OCI-M2 (cell line): ENCODE results near the gene TSHB.

ENCODE experiments used
- DNase-seq: peaks from one replicate; lab custom pipeline; 2025; ENCODE audit not compliant: unreplicated experiment; lab: John Stamatoyannopoulos, UW

TSHB gene

DNA sequence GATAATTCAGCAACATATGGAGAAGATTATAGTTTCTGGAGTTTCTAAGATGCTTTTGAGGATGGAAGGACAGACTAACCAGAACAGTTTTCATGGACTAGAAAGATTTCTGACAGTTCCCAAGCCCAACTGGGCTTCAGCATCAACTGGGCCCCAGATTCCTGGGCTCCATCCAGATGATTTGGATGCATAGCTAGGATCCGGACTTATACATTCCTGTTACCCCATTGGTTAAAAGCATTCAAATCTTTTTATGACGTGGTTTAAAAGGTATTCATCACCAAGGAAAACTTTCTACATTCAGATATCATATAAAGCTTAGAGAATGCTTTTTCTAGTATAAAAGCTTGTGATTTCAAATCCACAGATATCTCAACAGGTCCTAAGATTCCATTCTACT is 29.7 kb downstream of the TSHB start:
- no peak for DNase-seq

GRCh38 chr1:115060501-115060900 is 30.9 kb downstream of the TSHB start:
- no peak for DNase-seq

DNA sequence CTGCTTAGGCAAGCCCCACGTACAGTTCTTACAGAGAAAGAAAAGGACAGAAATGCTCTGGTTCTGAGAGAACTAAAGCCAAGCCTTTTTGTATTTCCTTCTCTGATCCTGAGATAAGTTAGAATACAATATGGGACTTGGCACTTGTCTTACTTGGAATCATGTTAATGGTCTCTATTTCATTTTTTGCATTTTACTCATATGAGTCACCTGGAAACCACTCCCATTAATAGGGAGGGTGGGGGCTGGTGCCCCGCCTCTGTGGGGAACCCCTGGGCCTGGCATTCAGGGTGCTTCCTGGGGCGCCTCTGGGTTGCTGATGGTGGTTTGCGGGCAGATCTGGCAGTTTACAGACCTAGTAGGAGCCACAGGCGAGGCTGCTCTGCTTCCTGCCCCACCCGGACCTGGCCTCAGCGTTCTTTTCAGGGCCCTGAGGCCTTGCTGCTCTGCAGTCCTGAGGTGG is 32.9 kb downstream of the TSHB start:
- no peak for DNase-seq

GRCh38 chr1:115063228-115063901 is 33.7 kb downstream of the TSHB start:
- DNase-seq, result no peak

DNA sequence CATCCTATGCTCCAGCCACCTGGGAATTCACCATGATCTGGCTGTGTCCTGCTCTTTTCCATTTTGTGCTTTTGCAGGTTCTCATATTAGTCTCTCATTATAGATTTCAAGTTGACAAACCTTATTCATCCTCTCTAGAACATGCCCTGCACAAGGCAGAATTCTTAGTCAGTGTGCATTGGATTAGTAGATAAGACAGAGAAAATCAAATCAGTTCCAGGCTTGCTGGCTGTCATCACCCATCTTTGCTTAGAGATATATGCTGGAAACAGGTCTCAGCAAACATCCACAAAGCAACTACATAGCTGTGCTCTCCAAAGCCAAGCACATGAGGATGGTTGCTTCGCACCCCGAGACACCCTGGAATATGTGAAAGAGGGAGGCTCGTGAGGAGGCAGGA is 34.8 kb downstream of the TSHB start:
- no peak for DNase-seq

GRCh38 chr1:115065021-115065420 is 35.4 kb downstream of the TSHB start:
- no peak for DNase-seq

DNA sequence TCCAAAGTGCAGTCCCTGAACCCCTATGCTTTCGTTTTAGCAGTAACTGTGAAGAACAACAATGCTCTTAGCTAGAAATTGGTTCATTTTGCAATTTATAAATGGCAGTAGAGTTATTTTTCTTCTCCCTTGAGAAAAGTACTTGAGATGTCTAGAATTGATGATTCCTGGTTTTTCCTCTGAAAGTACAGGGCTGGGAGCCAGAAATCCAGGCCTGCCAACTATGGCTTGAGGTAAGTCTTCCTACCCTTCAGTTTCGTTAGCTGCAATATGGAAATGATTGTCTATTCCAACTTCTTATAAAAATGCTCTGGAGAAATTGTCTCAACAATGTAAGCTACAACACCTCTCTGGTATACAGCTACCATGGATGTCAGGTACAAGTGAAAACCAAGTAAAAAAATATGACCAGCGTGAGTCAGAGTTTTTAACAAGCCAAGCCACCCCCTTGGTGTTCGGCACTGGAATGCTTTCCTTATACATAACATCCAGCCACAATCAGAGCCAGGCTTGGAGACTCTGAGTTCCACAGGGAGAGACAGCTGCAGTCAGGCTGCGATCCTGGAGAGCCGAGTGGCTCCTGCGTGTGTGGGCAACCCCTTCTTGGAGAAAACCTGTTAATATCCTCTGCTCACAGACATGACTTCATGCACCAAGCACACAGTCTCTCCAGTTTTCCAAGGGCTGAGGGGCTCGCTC is 37.7 kb downstream of the TSHB start:
- DNase-seq, result no peak

- DNase-seq, result no peak
Measured at GRCh38 chr1:115068826-115069585, 39.4 kb downstream of the TSHB start.

DNA sequence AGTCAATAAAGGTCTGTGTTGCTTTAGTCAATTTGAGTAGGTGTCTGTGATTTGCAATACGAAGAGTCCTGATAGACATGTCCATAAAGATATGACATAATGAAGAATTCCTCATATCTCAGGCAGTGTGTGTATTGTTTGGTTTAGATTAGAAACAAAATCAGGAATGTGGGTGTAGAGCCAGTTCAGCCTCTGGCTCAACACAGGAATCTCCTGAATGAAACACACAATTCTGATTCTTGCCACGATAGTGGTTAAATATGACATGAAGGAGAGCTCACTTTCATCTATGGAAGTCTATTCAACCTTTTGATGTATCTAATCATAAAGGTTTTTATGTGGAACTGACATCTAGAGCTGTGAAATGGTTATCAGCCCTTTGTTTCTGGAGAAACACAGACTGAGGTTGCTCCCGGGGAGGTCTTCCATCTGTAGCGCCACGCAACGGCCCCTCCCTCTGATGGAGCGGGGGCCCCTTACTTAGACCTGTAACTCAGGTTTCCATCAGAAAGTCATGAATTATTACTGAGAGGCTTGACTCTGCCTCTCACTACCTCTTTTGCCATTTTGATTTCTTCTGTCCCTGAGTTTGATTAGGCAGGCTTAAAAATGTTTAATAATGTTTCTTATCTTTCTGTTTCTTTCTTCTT is 40.2 kb downstream of the TSHB start:
- DNase-seq, result no peak

GRCh38 chr1:115071012-115071664 is 41.5 kb downstream of the TSHB start:
- no peak for DNase-seq

GRCh38 chr1:115073298-115074087 is 43.9 kb downstream of the TSHB start:
- no peak for DNase-seq

DNA sequence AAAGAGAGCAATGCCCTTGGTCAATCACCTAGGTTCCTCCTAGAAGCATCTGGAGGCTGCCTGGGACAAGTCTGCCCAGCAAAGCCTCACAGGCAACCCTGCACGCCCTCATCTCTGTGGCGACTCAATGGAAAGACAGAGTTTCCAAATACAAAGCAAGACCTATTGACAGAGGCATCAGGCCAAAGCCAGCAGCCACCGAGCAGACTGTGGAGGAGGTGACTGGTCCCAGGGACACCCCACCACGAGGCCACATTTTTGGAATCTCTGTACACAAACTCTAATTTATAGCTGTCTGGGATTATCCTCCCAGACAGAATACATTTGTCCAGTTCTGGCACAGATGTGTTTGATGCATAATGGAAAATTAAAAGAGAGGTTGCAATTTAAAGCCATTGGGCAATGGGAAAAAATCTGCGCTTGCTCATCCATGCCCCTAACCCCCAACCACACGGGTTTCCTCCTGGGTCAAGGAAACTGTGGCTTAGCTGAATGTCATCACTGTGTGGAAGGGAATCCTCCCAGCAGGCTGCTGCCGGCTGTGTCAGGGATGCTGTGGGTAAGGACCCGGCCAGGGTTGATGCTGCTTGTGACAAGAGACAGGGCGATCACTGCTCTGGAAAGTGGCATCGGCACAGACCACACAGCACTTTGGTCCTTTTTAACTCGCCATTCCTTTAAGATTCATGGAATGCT is 45.4 kb downstream of the TSHB start:
- no peak for DNase-seq

- DNase-seq, result no peak
Measured at GRCh38 chr1:115076384-115076915, 46.8 kb downstream of the TSHB start.

DNA sequence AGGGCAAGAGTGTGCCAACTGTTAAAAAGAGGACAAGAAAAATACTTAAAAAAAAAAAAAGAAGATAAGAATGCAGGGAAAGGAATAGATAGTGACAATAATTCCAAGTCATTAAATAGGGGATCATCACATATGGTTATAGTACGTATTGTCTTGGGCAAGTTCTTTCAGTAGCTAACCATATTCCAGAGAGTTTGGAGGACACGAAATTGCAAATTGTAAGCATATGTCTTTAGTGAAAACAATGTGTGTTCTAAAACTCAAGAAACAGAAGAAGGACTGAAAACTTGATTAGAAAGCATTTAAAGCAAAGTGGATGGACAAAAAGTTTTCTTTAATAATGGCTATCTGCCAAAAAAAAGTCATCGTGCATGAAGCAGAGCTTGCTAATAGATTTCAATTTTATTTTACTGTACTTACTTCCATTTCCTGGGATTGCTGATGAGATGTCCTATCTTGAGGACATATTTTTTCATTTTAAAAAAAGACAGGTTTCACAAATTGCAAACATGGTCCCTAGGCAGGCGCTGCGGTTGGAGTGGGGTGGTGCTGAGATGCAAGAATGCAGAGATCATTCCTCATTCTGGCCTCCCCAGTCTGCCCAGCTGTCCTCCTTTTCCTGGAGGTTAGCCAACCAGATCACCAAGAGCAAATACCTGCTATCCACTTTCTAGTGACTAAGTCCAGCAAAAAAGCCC is 47.8 kb downstream of the TSHB start:
- no peak for DNase-seq

GRCh38 chr1:115077984-115078330 is 48.3 kb downstream of the TSHB start:
- no peak for DNase-seq

DNA sequence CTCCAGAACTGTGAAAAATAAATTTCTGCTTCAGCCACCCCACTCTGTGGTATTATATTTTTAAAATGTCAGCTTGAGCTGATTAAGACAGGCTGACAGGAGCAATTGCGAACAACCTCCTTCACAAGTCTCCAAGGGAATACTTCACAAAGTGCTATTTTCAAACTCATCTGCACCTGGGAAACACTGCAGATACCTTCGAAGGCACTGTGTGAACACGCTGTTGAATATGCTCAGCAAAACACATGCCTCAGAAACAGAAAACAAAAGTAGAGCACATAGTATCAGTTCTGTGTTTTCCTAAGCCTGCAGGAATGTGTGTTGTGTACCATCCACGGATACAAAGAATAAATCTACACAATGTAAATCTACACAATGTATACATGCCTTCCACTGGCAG is 49.1 kb downstream of the TSHB start:
- DNase-seq, result no peak

GRCh38 chr1:115082949-115083348 is 53.3 kb downstream of the TSHB start:
- no peak for DNase-seq
